ENCODE data around the gene SCIMP.
A peak's percentile ranks its signal among the peaks of the same experiment; 100 is the strongest.
"Not testable (repeated sequence)": the region's sequence is repeated elsewhere in the genome, so short reads cannot be mapped to it uniquely, and the experiment has no call there.

The SCIMP gene

DNA sequence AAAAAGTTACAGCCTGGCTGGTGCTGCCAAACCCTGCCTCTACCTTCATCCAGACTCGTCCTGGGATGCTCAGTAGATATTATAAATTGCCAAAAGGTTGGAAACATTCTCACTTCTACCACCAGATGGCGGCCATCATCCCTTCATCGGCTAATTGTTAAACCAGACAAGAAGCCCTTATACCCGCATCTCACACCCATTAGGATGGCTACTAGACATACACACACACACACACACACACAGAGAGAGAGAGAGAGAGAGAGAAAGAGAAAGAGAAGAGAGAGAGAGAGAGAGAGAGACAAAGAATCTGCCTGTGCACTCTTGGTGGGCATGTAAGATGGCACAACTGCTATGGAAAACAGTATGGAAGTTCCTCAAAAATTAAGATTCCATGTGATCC, 15.0 kb upstream of the SCIMP start:
- TF ChIP-seq, protein P1, sequence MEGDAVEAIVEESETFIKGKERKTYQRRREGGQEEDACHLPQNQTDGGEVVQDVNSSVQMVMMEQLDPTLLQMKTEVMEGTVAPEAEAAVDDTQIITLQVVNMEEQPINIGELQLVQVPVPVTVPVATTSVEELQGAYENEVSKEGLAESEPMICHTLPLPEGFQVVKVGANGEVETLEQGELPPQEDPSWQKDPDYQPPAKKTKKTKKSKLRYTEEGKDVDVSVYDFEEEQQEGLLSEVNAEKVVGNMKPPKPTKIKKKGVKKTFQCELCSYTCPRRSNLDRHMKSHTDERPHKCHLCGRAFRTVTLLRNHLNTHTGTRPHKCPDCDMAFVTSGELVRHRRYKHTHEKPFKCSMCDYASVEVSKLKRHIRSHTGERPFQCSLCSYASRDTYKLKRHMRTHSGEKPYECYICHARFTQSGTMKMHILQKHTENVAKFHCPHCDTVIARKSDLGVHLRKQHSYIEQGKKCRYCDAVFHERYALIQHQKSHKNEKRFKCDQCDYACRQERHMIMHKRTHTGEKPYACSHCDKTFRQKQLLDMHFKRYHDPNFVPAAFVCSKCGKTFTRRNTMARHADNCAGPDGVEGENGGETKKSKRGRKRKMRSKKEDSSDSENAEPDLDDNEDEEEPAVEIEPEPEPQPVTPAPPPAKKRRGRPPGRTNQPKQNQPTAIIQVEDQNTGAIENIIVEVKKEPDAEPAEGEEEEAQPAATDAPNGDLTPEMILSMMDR (conservative IDR thresholded peaks at IDR 0.05), result peak; percentile 85
- TF ChIP-seq ZFX (IDR thresholded peaks at IDR 0.05), result no peak
- H3K27ac ChIP-seq, result no peak overlapping the region

DNA sequence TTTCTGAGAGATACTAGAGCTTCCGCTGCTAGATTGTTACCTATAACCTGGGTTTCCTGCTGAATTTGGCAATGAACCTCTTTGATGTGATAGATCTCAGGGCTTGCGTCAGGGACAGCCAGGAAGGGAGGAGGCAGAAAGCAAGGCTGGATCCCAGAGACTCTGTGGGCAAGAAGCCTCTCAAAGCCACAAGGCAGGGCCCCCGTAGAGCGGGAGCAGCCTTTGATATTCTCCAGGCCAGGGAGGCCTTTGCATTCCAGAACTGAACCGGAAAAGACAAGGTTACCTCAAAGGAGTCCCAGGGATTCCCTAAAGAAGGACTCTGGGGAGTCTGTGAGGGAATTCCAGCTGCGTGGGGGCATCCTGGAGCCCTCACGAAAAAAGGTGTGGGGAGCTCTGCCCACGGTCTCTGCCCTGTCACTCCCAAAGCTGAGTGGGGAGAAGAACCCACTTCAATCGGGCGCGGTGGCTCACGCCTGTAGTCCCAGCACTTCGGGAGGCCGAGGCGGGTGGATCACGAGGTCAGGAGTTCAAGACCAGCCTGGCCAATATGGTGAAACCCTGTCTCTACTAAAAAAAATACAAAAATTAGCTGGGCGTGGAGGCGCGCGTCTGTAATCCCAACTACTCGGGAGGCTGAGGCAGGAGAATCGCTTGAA, 14.3 kb upstream of the SCIMP start:
- TF ChIP-seq, protein P1 (conservative IDR thresholded peaks at IDR 0.05), result no peak
- TF ChIP-seq ZFX (IDR thresholded peaks at IDR 0.05), result no peak

DNA sequence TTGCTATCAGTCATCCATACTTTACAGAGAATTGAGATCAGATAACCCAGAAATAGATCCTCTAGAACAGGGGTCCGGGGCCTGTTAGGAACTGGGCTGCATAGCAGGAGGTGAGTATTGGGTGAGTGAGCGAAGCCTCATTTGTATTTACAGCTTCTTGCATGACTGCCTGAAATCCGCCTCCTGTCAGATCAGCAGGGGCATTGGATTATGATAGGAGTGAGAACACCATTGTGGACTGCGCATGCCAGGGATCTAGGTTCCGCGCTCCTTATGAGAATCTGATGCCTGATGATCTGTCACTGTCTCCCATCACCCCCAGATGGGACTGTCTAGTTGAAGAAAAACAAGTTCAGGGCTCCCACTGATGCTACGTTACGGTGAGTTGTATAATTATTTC, 13.0 kb upstream of the SCIMP start:
- TF ChIP-seq, protein P1 (conservative IDR thresholded peaks at IDR 0.05), result no peak
- no peak for TF ChIP-seq ZFX (IDR thresholded peaks at IDR 0.05)

More for the DNA sequence above, 14.3 kb upstream of the SCIMP start:
- H3K27ac ChIP-seq, result no peak overlapping the region

DNA sequence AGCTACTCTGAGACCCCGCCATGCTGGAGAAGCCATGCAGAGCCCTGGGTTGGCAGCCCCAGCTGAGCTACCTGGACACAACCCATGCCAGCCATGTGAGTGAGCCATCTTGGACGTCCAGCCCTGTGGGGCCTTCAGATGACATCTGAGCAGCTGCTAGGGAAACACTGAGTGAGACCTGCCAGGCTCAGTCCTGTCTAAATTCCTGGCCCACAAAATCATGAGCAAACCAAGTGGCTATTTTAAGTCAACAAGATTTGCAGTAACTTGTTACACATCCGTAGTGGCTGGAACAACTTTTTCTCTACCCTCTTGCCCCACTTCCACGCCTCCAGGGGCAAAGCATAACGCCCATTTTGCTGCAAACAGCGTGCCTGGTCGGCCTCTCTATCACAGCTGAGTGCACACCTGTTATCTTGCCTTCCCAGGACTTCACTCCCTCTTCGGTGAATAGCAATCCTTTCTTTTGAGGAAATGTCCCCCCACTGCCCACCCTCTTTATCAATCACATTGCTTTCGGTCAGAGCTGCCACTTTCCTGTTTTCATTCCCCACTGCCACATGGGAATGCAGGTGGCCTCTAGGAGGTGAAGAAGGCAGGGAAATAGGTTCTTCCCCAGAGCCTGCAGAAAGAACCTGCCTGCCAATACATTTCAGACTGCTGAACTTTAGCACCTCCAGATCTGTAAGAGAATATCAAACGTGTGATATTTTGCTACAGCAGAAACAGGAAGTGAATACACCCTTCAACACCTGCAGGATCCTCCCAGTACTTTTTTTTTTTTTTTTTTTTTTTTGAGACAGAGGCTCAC, 7.4 kb upstream of the SCIMP start:
- no peak overlapping the region for H3K27ac ChIP-seq
- TF ChIP-seq, protein P1 (conservative IDR thresholded peaks at IDR 0.05), result no peak
- no peak for TF ChIP-seq ZFX (IDR thresholded peaks at IDR 0.05)

More for the DNA sequence above, 13.0 kb upstream of the SCIMP start:
- H3K27ac ChIP-seq, result no peak overlapping the region

GRCh38 chr17:5239769-5240168, 5.1 kb upstream of the SCIMP start:
- H3K27ac ChIP-seq, result not testable (repeated sequence)

GRCh38 chr17:5238333-5238732, 3.7 kb upstream of the SCIMP start:
- TF ChIP-seq ZFX (IDR thresholded peaks at IDR 0.05), result no peak
- TF ChIP-seq, protein P1 (conservative IDR thresholded peaks at IDR 0.05), result no peak
- H3K27ac ChIP-seq, result no peak overlapping the region

GRCh38 chr17:5237541-5238016, 2.9 kb upstream of the SCIMP start:
- no peak overlapping the region for H3K27ac ChIP-seq
- no peak for TF ChIP-seq ZFX (IDR thresholded peaks at IDR 0.05)
- TF ChIP-seq, protein P1 (conservative IDR thresholded peaks at IDR 0.05), result peak; percentile 91

All from C4-2B (cell line).